SK-N-SH (cell line): Measurements from ENCODE around the gene PXK. TPM values are rescaled to one million over a fixed set of nuclear protein-coding genes. Genes with fewer than 3 reads are reported as not detected.

Experiments
- CTCF ChIA-PET: fragments of 300-600, 350-600 bp; formaldehyde crosslinking; extraction: SDS; loops from one replicate; lab custom pipeline; 2021; lab: Yijun Ruan, JAX
- POLR2A ChIA-PET: fragments of 350-600 bp; sonication (Branson Sonifier 250); formaldehyde crosslinking; extraction: SDS; loops from one replicate; lab custom pipeline; 2020; ENCODE audit warnings: antibody characterized with exemption, inconsistent platforms; lab: Yijun Ruan, JAX
- DNase-seq: peaks from one replicate; pipeline ENCODE4 v3.0.0; 2012
- H2AFZ ChIP-seq: fragments of 200-600 bp; sonication (generic); 2 replicates; pipeline ENCODE4 v1.8.1; 2016; ENCODE audit warnings: antibody characterized with exemption, mild to moderate bottlenecking, low read depth
- H3F3A ChIP-seq: fragments of 200-600 bp; sonication (generic); replicated peaks from 2 replicates; pipeline ENCODE3; 2016; ENCODE audit warnings: antibody characterized with exemption, mild to moderate bottlenecking; ENCODE audit not compliant: insufficient read depth
- H3K27ac ChIP-seq, 2 experiments: fragments of 200-500 bp in 1 of 2; fragments of 200-600 bp in 1 of 2; sonication (Bioruptor generic) in 1 of 2; sonication (generic), shearing (Covaris generic) in 1 of 2; 2 replicates each; pipeline versions ENCODE4 v1.5.1 to v1.6.1; 2014 to 2016; ENCODE audit warnings: low read depth in 2 of 2, inconsistent platforms in 1 of 2, low read length in 1 of 2, mild to moderate bottlenecking in 1 of 2, mixed read lengths in 1 of 2
- H3K27me3 ChIP-seq: fragments of 200-600 bp; sonication (generic), shearing (Covaris generic); 2 replicates; pipeline ENCODE4 v1.6.1; 2016; ENCODE audit warnings: mixed run types; ENCODE audit not compliant: insufficient read depth
- H3K36me3 ChIP-seq, 2 experiments: fragments of 200-500 bp in 1 of 2; fragments of 200-600 bp in 1 of 2; sonication (Bioruptor generic) in 1 of 2; sonication (generic) in 1 of 2; replicated peaks in 1 of 2; 2 replicates each; pipeline versions ENCODE3 to v1.5.1; 2014 to 2016; ENCODE audit warnings: low read length in 1 of 2, mild to moderate bottlenecking in 1 of 2; ENCODE audit not compliant: insufficient read depth in 2 of 2, control insufficient read depth in 1 of 2
- H3K4me1 ChIP-seq, 2 experiments: fragments of 200-500 bp in 1 of 2; fragments of 200-600 bp in 1 of 2; sonication (Bioruptor generic) in 1 of 2; sonication (generic), shearing (Covaris generic) in 1 of 2; 2 replicates each; pipeline versions ENCODE4 v1.5.1 to v1.6.1; 2014 to 2016; ENCODE audit warnings: low read depth in 1 of 2, low read length in 1 of 2, mixed run types in 1 of 2; ENCODE audit not compliant: insufficient read depth in 2 of 2, control insufficient read depth in 1 of 2
- H3K4me2 ChIP-seq: fragments of 200-600 bp; sonication (generic), shearing (Covaris generic); 2 replicates; pipeline ENCODE4 v1.6.1; 2017; ENCODE audit warnings: mixed run types
- H3K4me3 ChIP-seq, 2 experiments: fragments of 200-500 bp in 1 of 2; fragments of 200-600 bp in 1 of 2; sonication (Bioruptor generic) in 1 of 2; sonication (generic), shearing (Covaris generic) in 1 of 2; 2 replicates each; pipeline versions ENCODE4 v1.5.1 to v1.8.1; 2014 to 2016; ENCODE audit warnings: low read depth in 2 of 2, inconsistent platforms in 1 of 2, low read length in 1 of 2, mild to moderate bottlenecking in 1 of 2, mixed read lengths in 1 of 2, moderate library complexity in 1 of 2
- H3K79me2 ChIP-seq: fragments of 200-600 bp; sonication (generic); 2 replicates; pipeline ENCODE4 v1.8.1; 2017; ENCODE audit warnings: mild to moderate bottlenecking; ENCODE audit not compliant: insufficient read depth
- H3K9ac ChIP-seq: fragments of 200-600 bp; sonication (generic); 2 replicates; pipeline ENCODE4 v1.6.1; 2017; ENCODE audit warnings: mixed run types
- H3K9me2 ChIP-seq: fragments of 200-600 bp; sonication (generic); 2 replicates; pipeline ENCODE4 v1.6.1; 2017; ENCODE audit warnings: mixed run types
- H3K9me3 ChIP-seq: fragments of 200-600 bp; sonication (generic); 2 replicates; pipeline ENCODE4 v1.6.1; 2017; ENCODE audit warnings: mixed run types, mild to moderate bottlenecking, moderate library complexity
- H4K20me1 ChIP-seq: fragments of 200-600 bp; sonication (generic); 2 replicates; pipeline ENCODE4 v1.6.1; 2017; ENCODE audit warnings: mild to moderate bottlenecking, mixed run types; ENCODE audit not compliant: insufficient read depth
- CHD2 ChIP-seq: fragments of 150-350 bp; IDR thresholded peaks from 2 replicates; pipeline ENCODE4 v1.6.1; 2018; ENCODE audit warnings: low read length; ENCODE audit not compliant: partially characterized antibody
- ELF1 ChIP-seq: IDR thresholded peaks from 2 replicates; pipeline ENCODE4 v1.4.0; 2012
- EP300 ChIP-seq, 2 experiments: IDR thresholded peaks; 2 replicates each; pipeline versions ENCODE4 v1.4.0 to v1.6.1; 2012; ENCODE audit warnings: borderline replicate concordance in 1 of 2, low read depth in 1 of 2, low read length in 1 of 2
- FOSL2 ChIP-seq: IDR thresholded peaks from 2 replicates; pipeline ENCODE4 v1.4.0; 2012; ENCODE audit warnings: low read depth, mild to moderate bottlenecking, moderate library complexity, borderline replicate concordance
- FOXJ3 ChIP-seq: sonication (generic); formaldehyde crosslinking; IDR thresholded peaks from 2 replicates; pipeline ENCODE4 v1.5.1; 2020; ENCODE audit warnings: mild to moderate bottlenecking, missing genetic modification reagents
- FOXM1 ChIP-seq: IDR thresholded peaks from 2 replicates; pipeline ENCODE4 v1.4.0; 2012; ENCODE audit warnings: low read depth, mild to moderate bottlenecking
- MAX ChIP-seq: IDR thresholded peaks from 2 replicates; pipeline ENCODE4 v1.4.0; 2012; ENCODE audit warnings: low read depth
- MXI1 ChIP-seq: IDR thresholded peaks from 2 replicates; pipeline ENCODE4 v1.6.1; 2012; ENCODE audit warnings: mild to moderate bottlenecking, low read depth, low read length, improper control_type of control experiment
- NFIC ChIP-seq: IDR thresholded peaks from 2 replicates; pipeline ENCODE4 v1.4.0; 2012; ENCODE audit warnings: borderline replicate concordance
- PBX3 ChIP-seq: IDR thresholded peaks from 2 replicates; pipeline ENCODE4; 2012
- POLR2AphosphoS5 ChIP-seq: IDR thresholded peaks from 2 replicates; pipeline ENCODE4 v1.6.1; 2012; ENCODE audit warnings: low read depth, low read length
- RAD21 ChIP-seq: IDR thresholded peaks from 2 replicates; pipeline ENCODE4 v1.6.1; 2012; ENCODE audit warnings: mild to moderate bottlenecking, low read length
- RCOR1 ChIP-seq: fragments of 150-350 bp; IDR thresholded peaks from 2 replicates; pipeline ENCODE4 v1.6.1; 2017; ENCODE audit warnings: antibody characterized with exemption, low read length
- REST ChIP-seq: IDR thresholded peaks from 2 replicates; pipeline ENCODE4 v1.6.1; 2012; ENCODE audit warnings: mild to moderate bottlenecking, low read depth, low read length, moderate library complexity
- RXRA ChIP-seq: IDR thresholded peaks from 2 replicates; pipeline ENCODE4 v1.4.0; 2012; ENCODE audit warnings: low read depth, mild to moderate bottlenecking, borderline replicate concordance
- SIN3A ChIP-seq: IDR thresholded peaks from 2 replicates; pipeline ENCODE4 v1.6.1; 2012; ENCODE audit warnings: low read depth, mild to moderate bottlenecking, low read length, moderate library complexity, borderline replicate concordance
- TAF1 ChIP-seq: IDR thresholded peaks from 2 replicates; pipeline ENCODE4 v1.6.1; 2012; ENCODE audit warnings: low read depth, mild to moderate bottlenecking, low read length, moderate library complexity, borderline replicate concordance
- YY1 ChIP-seq: IDR thresholded peaks from 2 replicates; pipeline ENCODE4 v1.4.0; 2012; ENCODE audit warnings: low read depth, mild to moderate bottlenecking
- WGBS: methylation state at CpG from one replicate; pipeline ENCODE4 v1.1.6; 2017; ENCODE audit warnings: low lambda C conversion rate; 5-methylcytosine and 5-hydroxymethylcytosine counted together
- polyA plus RNA-seq, 3 experiments: library from polyadenylated mRNA; depleted of rRNA; stranded (reverse); fragments of >200 nt; gene quantifications; 2 replicates each; pipeline ENCODE4 v1.2.3, GENCODE V29; 2012

Gene PXK
- polyA plus RNA-seq, 1 of the 3 experiments (the other 2 are of a cell fraction), result 8.4 TPM

GRCh38 chr3:58347984-58348383, 15.3 kb downstream of the PXK start:
- H3K27me3 ChIP-seq, result no peaks in the 10 kb centered on the region
- H3F3A ChIP-seq, result no peaks in the 10 kb centered on the region
- no peak for DNase-seq
- 95% methylated on average over 7 of the region's 7 CpGs for WGBS
- no peaks in the 10 kb centered on the region for H3K9me2 ChIP-seq
- peaks cover 0 to 4% of the 10 kb centered on the region in 2 experiments; a peak in 1 of 4 replicates for H3K4me1 ChIP-seq
- no peak overlapping the region for H3K4me2 ChIP-seq
- H3K9me3 ChIP-seq, result no peaks in the 10 kb centered on the region
- H3K27ac ChIP-seq, result no peak overlapping the region
- TF ChIP-seq FOXJ3 (CRISPR knock-in tag) (no peak), MAX (no peak), EP300 (IDR thresholded peaks at IDR 0.05; ENCODE audit: borderline replicate concordance in 1 of 2, low read depth in 1 of 2, low read length in 1 of 2) (no peak), FOXM1 (no peak), TAF1 (no peak), NFIC (no peak), POLR2AphosphoS5 (no peak), REST (no peak), ELF1 (no peak), CHD2 (no peak), YY1 (no peak), FOSL2 (no peak), MXI1 (no peak), RXRA (no peak), SIN3A (no peak), RAD21 (no peak), PBX3 (no peak), RCOR1 (no peak)
- TF ChIP-seq, all 33 proteins: peak for 0
- H3K79me2 ChIP-seq, result peaks cover 11% of the 10 kb centered on the region
- POLR2A ChIA-PET, result no interaction called here
- H3K9ac ChIP-seq, result no peak overlapping the region
- no peak overlapping the region for H2AFZ ChIP-seq
- no peak overlapping the region for H3K4me3 ChIP-seq
- CTCF ChIA-PET, result interaction anchor here (1.0 kb wide), 1 partner anchor 26 kb away, joined by 3 read pairs; no protein-coding TSS in a partner anchor
- no peaks in the 10 kb centered on the region for H4K20me1 ChIP-seq
- H3K36me3 ChIP-seq, result no peaks in the 10 kb centered on the region
